Neutrophil (primary cell): ENCODE data around the gene TGFB1.

Source experiments
- H3K27ac ChIP-seq: fragments of 200-600 bp; sonication (generic); 2 replicates; pipeline ENCODE4 v1.5.1; 2016; ENCODE audit warnings: mild to moderate bottlenecking, moderate library complexity
- H3K27me3 ChIP-seq: fragments of 200-600 bp; sonication (generic); 2 replicates; pipeline ENCODE4 v1.6.0; 2016; ENCODE audit warnings: mild to moderate bottlenecking
- H3K36me3 ChIP-seq: fragments of 200-600 bp; sonication (generic); 2 replicates; pipeline ENCODE4 v1.5.1; 2017
- H3K4me1 ChIP-seq, 2 experiments: fragments of 200-600 bp in 1 of 2; sonication (generic) in 1 of 2; 1 replicate in 1 of 2; 2 replicates in 1 of 2; pipeline versions ENCODE4 v1.5.1 to v1.6.1; 2013 to 2016; ENCODE audit warnings: low read depth in 1 of 2, low read length in 1 of 2, mild to moderate bottlenecking in 1 of 2, moderate library complexity in 1 of 2; ENCODE audit not compliant: control insufficient read depth in 1 of 2, insufficient read depth in 1 of 2
- H3K4me3 ChIP-seq, 2 experiments: fragments of 200-600 bp in 1 of 2; sonication (generic) in 1 of 2; 1 replicate in 1 of 2; 2 replicates in 1 of 2; pipeline ENCODE4 v1.5.1; 2013 to 2016; ENCODE audit warnings: low read depth in 1 of 2, low read length in 1 of 2, mild to moderate bottlenecking in 1 of 2, moderate library complexity in 1 of 2
- H3K9me3 ChIP-seq: fragments of 200-600 bp; sonication (generic); 2 replicates; pipeline ENCODE4 v1.5.1; 2016
- TF ChIP-seq, protein P1 (sequence below): fragments of 200-600 bp; sonication (generic); IDR thresholded peaks from 2 replicates; pipeline ENCODE4 v1.5.1; 2016; ENCODE audit warnings: antibody characterized with exemption

TGFB1 gene

DNA sequence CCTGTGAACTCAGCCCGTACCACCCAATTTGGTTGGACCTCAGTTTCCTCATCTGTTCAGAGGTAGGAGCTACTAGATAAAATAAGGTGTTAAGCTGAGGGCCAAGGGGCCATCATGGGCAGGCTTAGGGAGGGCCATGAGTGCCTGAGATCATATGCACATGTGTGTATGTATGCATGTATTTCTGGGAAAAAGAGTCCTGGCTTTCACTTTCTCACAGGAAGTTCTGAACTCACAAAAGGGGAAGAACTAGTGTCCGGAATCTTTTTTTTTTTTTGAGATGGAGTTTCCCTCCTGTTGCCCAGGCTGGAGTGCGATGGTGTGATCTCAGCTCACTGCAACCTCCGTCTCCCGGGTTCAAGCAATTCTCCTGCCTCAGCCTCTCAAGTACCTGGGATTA lies 18.9 kb downstream of the TGFB1 start:
- H3K27ac ChIP-seq: peak overlapping the region; percentile 94
- H3K4me1 ChIP-seq: peaks cover 72 to 91% of the 10 kb centered on the region in 2 experiments
- no peaks in the 10 kb centered on the region for H3K27me3 ChIP-seq
- peak overlapping the region; percentile 58 to 62 for H3K4me3 ChIP-seq
- peaks cover 79% of the 10 kb centered on the region for H3K36me3 ChIP-seq
- H3K9me3 ChIP-seq: no peaks in the 10 kb centered on the region
- TF ChIP-seq, protein P1, sequence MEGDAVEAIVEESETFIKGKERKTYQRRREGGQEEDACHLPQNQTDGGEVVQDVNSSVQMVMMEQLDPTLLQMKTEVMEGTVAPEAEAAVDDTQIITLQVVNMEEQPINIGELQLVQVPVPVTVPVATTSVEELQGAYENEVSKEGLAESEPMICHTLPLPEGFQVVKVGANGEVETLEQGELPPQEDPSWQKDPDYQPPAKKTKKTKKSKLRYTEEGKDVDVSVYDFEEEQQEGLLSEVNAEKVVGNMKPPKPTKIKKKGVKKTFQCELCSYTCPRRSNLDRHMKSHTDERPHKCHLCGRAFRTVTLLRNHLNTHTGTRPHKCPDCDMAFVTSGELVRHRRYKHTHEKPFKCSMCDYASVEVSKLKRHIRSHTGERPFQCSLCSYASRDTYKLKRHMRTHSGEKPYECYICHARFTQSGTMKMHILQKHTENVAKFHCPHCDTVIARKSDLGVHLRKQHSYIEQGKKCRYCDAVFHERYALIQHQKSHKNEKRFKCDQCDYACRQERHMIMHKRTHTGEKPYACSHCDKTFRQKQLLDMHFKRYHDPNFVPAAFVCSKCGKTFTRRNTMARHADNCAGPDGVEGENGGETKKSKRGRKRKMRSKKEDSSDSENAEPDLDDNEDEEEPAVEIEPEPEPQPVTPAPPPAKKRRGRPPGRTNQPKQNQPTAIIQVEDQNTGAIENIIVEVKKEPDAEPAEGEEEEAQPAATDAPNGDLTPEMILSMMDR: no peak

DNA sequence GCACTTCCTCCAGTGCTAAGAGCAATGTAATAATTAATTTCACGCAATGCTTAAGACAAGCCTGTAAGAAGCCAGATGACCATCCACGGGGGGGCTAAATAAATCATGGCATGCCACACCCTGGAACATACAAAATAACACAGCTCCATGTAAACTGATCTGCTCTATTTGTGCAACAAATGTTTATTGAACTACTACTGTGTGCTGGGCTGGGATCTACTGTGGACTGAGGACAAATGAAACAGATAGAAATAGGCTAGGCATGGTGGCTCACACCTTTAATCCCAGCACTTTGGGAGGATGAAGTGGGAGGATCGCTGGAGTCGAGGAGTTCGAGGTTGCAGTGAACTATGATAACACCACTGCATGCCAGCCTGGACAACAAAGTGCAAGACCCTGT lies 21.3 kb downstream of the TGFB1 start:
- H3K36me3 ChIP-seq: peaks cover 66% of the 10 kb centered on the region
- H3K27me3 ChIP-seq: no peaks in the 10 kb centered on the region
- no peak overlapping the region for H3K4me3 ChIP-seq
- H3K27ac ChIP-seq: peak overlapping the region; percentile 41
- H3K9me3 ChIP-seq: no peaks in the 10 kb centered on the region
- H3K4me1 ChIP-seq: peaks cover 83 to 91% of the 10 kb centered on the region in 2 experiments
- TF ChIP-seq, protein P1: no peak

DNA sequence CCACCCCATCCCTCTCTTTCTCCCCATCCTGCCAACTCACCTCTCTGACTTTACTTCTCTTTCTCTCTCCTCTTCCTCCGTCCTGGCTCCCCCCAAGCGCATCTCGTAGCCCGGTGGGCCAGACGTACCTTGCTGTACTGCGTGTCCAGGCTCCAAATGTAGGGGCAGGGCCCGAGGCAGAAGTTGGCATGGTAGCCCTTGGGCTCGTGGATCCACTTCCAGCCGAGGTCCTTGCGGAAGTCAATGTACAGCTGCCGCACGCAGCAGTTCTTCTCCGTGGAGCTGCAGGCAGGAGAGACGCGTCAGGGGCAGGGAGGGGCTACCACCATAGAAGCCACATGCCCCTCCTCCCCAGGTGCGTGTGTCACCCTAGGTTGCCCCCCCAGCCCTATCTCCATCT lies 21.7 kb downstream of the TGFB1 start:
- TF ChIP-seq, protein P1: no peak
- no peaks in the 10 kb centered on the region for H3K9me3 ChIP-seq
- peaks cover 64% of the 10 kb centered on the region for H3K36me3 ChIP-seq
- H3K4me3 ChIP-seq: no peak overlapping the region
- H3K27me3 ChIP-seq: no peaks in the 10 kb centered on the region
- H3K4me1 ChIP-seq: peaks cover 87 to 91% of the 10 kb centered on the region in 2 experiments
- peak overlapping the region; percentile 41 for H3K27ac ChIP-seq

DNA sequence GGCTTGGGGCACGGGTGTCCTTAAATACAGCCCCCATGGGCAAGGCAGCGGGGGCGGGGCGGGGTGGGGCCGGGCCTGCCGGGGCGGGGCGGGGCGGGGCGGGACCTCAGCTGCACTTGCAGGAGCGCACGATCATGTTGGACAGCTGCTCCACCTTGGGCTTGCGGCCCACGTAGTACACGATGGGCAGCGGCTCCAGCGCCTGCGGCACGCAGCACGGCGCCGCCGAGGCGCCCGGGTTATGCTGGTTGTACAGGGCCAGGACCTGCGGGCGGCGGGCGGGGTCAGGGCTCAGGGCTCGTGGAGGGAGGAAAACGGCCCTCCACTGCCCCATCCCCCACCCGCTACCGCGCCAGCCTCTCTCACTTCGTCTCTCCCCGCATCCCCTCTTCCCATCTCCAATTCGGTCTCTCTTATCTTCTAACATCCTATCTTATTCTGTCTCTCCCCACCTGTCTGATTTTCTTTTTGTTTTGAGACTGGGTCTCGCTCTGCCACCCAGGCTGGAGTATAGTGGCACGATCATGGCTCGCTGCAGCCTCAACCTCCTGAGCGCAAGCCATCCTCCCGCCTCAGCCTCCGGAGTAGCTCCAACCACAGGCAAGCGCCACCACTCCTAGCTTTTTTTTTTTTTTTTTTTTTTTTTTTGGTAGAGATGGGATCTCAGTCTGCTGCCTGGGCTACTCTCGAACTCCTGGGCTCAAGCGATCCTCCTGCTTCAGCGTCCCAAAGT lies 22.6 kb downstream of the TGFB1 start:
- H3K27ac ChIP-seq: peak overlapping the region; percentile 92
- H3K9me3 ChIP-seq: no peaks in the 10 kb centered on the region
- H3K27me3 ChIP-seq: no peaks in the 10 kb centered on the region
- H3K36me3 ChIP-seq: peaks cover 55% of the 10 kb centered on the region
- peaks cover 87 to 91% of the 10 kb centered on the region in 2 experiments for H3K4me1 ChIP-seq
- TF ChIP-seq, protein P1: no peak
- no peak overlapping the region for H3K4me3 ChIP-seq

DNA sequence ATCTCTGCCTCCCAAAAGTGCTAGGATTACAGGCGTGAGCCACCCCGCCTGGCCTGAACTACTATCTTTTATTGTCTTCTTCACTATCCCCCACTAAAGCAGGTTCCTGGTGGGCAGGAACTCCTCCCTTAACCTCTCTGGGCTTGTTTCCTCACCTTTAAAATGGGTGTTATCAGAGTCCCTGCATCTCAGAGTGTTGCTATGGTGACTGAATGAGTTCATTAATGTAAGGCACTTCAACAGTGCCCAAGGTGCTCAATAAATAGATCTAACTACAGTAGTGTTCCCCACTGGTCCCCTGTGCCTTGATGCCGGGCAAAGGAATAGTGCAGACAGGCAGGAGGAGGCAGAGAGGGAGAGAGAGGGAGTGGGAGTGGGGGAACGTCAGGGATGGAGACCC lies 23.2 kb downstream of the TGFB1 start:
- H3K27me3 ChIP-seq: no peaks in the 10 kb centered on the region
- no peaks in the 10 kb centered on the region for H3K9me3 ChIP-seq
- H3K4me1 ChIP-seq: peaks cover 87 to 91% of the 10 kb centered on the region in 2 experiments
- TF ChIP-seq, protein P1: no peak
- no peak overlapping the region for H3K4me3 ChIP-seq
- H3K27ac ChIP-seq: peak overlapping the region; percentile 92
- peaks cover 53% of the 10 kb centered on the region for H3K36me3 ChIP-seq
